Small intestine (tissue), 7 donors: Measurements from ENCODE around the gene AANAT. TPM values are rescaled to one million over a fixed set of nuclear protein-coding genes. Genes with fewer than 3 reads are reported as not detected.

Experiments used
- DNase-seq, 2 donors: peaks; one replicate each; pipeline versions ENCODE4 v3.0.0 to v3.0.0-alpha.2; 2013
- FAIRE-seq: peaks from 2 replicates; lab custom pipeline; 2012; peaks lifted over from hg19 to GRCh38; lab: Jason Lieb, UNC
- H3K27ac ChIP-seq, 3 donors: one replicate each; pipeline ENCODE4 v1.5.1; 2013; ENCODE audit warnings: low read length in 2 of 3, mild to moderate bottlenecking in 2 of 3, control low read depth in 1 of 3, inconsistent platforms in 1 of 3, low read depth in 1 of 3, moderate library complexity in 1 of 3
- H3K27me3 ChIP-seq, 3 donors: one replicate each; pipeline ENCODE4 v1.6.1; 2013; ENCODE audit warnings: low read length in 3 of 3, inconsistent platforms in 1 of 3; ENCODE audit not compliant: control insufficient read depth in 3 of 3, insufficient read depth in 3 of 3
- H3K36me3 ChIP-seq, 3 donors: one replicate each; pipeline ENCODE4 v1.6.1; 2013; ENCODE audit warnings: low read length in 3 of 3, inconsistent platforms in 1 of 3, low read depth in 1 of 3, mild to moderate bottlenecking in 1 of 3, moderate library complexity in 1 of 3; ENCODE audit not compliant: control insufficient read depth in 3 of 3, insufficient read depth in 2 of 3
- H3K4me1 ChIP-seq, 3 donors: one replicate each; pipeline ENCODE4 v1.6.1; 2013; ENCODE audit warnings: low read length in 2 of 3, inconsistent platforms in 1 of 3, low read depth in 1 of 3, mild to moderate bottlenecking in 1 of 3, moderate library complexity in 1 of 3; ENCODE audit not compliant: control insufficient read depth in 3 of 3, insufficient read depth in 2 of 3
- H3K4me3 ChIP-seq, 3 donors: one replicate each; pipeline ENCODE4 v1.5.1; 2013; ENCODE audit warnings: low read length in 3 of 3, control low read depth in 1 of 3, inconsistent platforms in 1 of 3, low read depth in 1 of 3, mild to moderate bottlenecking in 1 of 3, moderate library complexity in 1 of 3
- H3K9me3 ChIP-seq, 2 donors: one replicate each; pipeline ENCODE4 v1.6.1; 2013; ENCODE audit warnings: low read depth in 1 of 2, low read length in 1 of 2; ENCODE audit not compliant: control insufficient read depth in 2 of 2, insufficient read depth in 1 of 2
- WGBS, 3 donors: extraction: QIAGEN DNeasy Blood & Tissue Kit; methylation state at CpG; one replicate each; pipeline ENCODE4 v1.1.7; 2013; 5-methylcytosine and 5-hydroxymethylcytosine counted together
- polyA plus RNA-seq, 4 donors: library from polyadenylated mRNA; stranded (reverse) in 3 of 4; unstranded in 1 of 4; fragments of 200-250 nt in 3 of 4; fragments of 120-200 nt in 1 of 4; gene quantifications; one replicate each; pipeline versions ENCODE4 v1.2.1 to v1.2.3, GENCODE V29; 2013
- donor health status: healthy with polysubstance abuse.
- donor health status: control.
- donor health status: control.
- donor health status: Bipolar disorder and iron deficiency.
- donor health status: healthy.

Gene AANAT
- polyA plus RNA-seq, 4 donors, result 0.18 TPM; not detected in 3

DNA sequence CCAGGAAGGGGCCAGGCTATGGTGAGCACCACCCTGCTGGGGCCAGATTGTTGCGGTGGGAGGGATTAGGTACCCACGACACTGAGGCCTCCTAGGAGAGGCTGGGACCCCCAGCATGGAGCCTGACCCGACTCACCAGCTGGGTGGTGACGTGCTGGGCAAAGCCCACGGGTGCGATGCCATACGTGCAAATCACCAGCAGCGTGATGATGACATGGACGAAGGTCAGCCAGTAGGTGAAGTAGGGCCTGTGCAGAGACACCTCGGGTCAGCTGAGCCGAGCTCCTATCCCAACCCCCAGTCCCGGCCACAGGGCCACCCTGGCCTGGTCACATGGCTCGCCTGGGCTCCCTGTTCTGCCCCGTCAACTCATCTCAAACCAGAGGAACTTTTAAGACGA lies 7.5 kb downstream of the AANAT start:
- no peaks in the 10 kb centered on the region for H3K9me3 ChIP-seq
- H3K36me3 ChIP-seq, result peaks cover 3 to 91% (median 7%) of the 10 kb centered on the region in 3 donors
- DNase-seq, result no peak
- no peak for FAIRE-seq
- H3K27me3 ChIP-seq, result no peaks in the 10 kb centered on the region
- no peak overlapping the region for H3K4me3 ChIP-seq
- WGBS, 3 donors, result 92 to 97% (median 96%) methylated on average over 14 to 15 of the region's 15 CpGs
- H3K4me1 ChIP-seq, result peaks cover 0 to 5% (median 0%) of the 10 kb centered on the region in 3 donors
- H3K27ac ChIP-seq, result no peak overlapping the region

DNA sequence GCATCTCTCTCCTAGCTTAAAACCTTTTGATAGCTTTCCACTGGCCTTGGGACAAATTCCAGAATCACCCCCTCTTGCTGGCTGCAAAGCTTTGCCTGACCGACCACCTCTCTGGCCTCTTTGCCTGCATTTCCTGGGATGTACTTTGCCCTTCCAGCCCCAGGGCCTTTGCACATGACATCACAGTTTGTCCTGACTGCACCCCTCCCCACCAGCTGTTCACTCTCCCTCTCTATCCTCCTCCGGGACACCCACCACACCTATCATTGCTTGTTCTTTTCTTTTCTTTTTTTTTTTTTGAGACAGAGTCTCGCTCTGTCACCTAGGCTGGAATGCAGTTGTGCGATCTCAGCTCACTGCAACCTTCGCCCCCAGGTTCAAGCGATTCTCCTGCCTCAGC lies 7.9 kb downstream of the AANAT start:
- no peak overlapping the region for H3K27ac ChIP-seq
- FAIRE-seq, result no peak
- no peaks in the 10 kb centered on the region for H3K9me3 ChIP-seq
- H3K27me3 ChIP-seq, result no peaks in the 10 kb centered on the region
- peaks cover 3 to 89% (median 7%) of the 10 kb centered on the region in 3 donors for H3K36me3 ChIP-seq
- H3K4me3 ChIP-seq, result no peak overlapping the region
- no peak for DNase-seq
- peaks cover 0 to 1% (median 0%) of the 10 kb centered on the region in 3 donors for H3K4me1 ChIP-seq
- WGBS, 3 donors, result 95 to 97% (median 96%) methylated on average over 6 of the region's 6 CpGs

DNA sequence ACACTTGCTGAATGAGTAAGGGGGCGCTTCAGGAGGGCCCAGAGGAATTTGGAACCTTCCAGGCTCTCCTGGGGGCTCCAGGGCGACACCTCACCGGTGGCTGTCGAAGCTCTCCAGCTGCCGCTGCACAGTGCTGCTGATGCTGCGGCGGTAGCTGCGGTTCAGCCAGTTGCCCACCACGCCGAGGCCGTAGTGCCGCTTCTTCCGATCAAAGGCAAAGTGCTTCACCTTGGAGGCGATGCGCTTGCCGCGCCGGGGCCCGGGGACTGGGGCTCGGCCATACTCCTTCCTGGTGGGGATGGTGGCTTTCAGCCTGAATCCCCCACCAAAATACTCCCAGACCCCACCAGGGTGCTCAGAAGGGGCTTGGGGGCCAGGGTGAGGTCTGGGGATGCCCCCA lies 9.3 kb downstream of the AANAT start:
- FAIRE-seq (no peak), DNase-seq (no peak)
- Histone ChIP-seq H3K9me3 (no peaks in the 10 kb centered on the region), H3K27ac (no peak overlapping the region), H3K4me3 (no peak overlapping the region), H3K4me1 (peaks cover 0 to 7% (median 0%) of the 10 kb centered on the region in 3 donors), H3K27me3 (no peaks in the 10 kb centered on the region), H3K36me3 (peaks cover 3 to 87% (median 7%) of the 10 kb centered on the region in 3 donors)
- WGBS, 3 donors, result 95 to 96% (median 96%) methylated on average over 18 to 20 of the region's 20 CpGs

DNA sequence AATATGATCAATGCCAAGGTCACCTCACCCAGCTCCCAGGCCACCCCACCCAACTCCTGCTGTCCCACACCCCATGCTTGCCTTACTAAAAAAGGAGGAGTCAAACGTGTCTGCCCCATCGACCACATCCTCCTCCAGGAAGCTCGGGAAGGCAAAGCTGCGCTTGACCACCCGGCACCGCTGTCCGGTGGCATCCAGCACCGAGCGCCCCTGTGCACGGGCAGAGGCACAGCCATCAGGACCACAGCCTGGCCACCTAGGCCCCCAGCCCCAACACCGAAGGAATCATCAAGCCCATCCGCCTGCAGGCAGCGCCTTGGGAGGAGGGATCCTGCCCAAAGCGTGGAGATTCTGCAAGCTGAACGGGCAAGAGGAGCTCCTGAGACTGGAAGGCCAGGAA lies 10.2 kb downstream of the AANAT start:
- FAIRE-seq, result no peak
- 86 to 92% (median 90%) methylated on average over 14 to 15 of the region's 15 CpGs for WGBS, 3 donors

DNA sequence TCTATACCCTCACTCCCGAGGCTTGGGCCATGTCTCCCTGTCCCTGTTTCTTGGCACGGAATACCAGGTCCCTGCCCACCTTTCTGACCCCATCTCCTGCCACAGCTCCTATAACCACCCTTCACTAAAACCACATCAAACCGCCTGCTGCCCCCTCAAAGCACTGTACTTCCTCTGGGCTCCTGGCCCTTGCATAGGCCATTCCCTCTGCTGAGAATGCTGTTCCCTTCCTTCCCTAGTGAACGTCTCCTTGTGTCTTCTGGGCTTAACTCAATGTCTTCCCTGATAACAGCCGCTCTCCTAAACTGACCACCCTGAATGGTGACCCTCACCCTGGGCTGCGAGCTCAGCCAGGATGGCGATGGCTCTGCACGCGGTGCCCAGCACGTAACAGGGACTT lies 10.7 kb downstream of the AANAT start:
- FAIRE-seq, result no peak
- 94 to 96% (median 95%) methylated on average over 10 of the region's 10 CpGs for WGBS, 3 donors
- Histone ChIP-seq H3K27me3 (no peaks in the 10 kb centered on the region), H3K27ac (no peak overlapping the region), H3K9me3 (no peaks in the 10 kb centered on the region), H3K4me1 (peaks cover 0 to 7% (median 0%) of the 10 kb centered on the region in 3 donors), H3K36me3 (peaks cover 2 to 76% (median 3%) of the 10 kb centered on the region in 3 donors), H3K4me3 (no peak overlapping the region)
- no peak for DNase-seq

More for the DNA sequence above, 10.2 kb downstream of the AANAT start:
- DNase-seq, result no peak
- Histone ChIP-seq H3K4me1 (peaks cover 0 to 7% (median 0%) of the 10 kb centered on the region in 3 donors), H3K36me3 (peaks cover 2 to 82% (median 3%) of the 10 kb centered on the region in 3 donors), H3K27ac (no peak overlapping the region), H3K9me3 (no peaks in the 10 kb centered on the region), H3K27me3 (no peaks in the 10 kb centered on the region), H3K4me3 (no peak overlapping the region)

DNA sequence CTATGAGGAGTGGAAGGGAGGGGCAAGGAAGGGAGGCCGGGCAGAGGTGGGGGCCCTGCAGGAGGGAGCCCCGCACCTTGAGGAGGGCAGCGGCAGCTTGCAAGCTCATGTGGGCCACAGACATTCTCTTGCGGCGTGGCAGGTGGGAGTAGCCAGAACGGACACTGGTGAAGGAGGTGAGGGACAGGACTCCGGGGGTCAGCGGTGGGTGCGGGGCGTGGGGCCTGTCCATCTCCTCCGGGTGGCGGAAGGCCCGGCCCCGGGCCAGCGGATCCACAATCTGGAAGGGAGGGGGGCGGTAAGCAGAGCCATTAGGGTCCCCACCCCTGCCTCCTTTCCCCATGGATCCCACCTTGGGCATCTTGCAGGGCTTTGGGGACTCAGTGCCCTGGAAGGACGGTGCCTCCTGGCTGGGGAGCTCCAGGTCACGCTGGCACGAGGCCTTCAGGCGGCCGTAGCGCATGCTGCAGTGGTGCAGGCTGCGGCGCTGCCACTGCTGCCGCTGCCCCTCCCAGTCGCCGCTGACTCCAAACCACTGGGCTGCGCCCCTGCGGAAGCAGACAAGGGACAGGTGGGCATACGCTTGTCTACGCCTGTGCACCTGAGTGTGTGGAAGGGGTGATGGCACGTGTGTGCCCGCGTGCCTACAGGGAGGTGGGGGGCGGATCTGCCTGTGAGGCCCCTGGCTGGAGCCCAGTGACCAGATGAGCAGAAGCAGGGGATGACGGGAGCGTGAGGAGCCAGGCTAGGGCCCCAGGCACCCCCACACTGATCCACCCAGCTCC lies 11.5 kb downstream of the AANAT start:
- 93% methylated on average over 31 to 37 of the region's 37 CpGs for WGBS, 3 donors
- FAIRE-seq (no peak), DNase-seq (no peak)
- H3K4me3 ChIP-seq, result no peak overlapping the region
- no peaks in the 10 kb centered on the region for H3K27me3 ChIP-seq
- H3K36me3 ChIP-seq, result peaks cover 2 to 70% (median 3%) of the 10 kb centered on the region in 3 donors
- no peaks in the 10 kb centered on the region for H3K9me3 ChIP-seq
- H3K27ac ChIP-seq, result no peak overlapping the region
- peaks cover 0 to 7% (median 0%) of the 10 kb centered on the region in 3 donors for H3K4me1 ChIP-seq

DNA sequence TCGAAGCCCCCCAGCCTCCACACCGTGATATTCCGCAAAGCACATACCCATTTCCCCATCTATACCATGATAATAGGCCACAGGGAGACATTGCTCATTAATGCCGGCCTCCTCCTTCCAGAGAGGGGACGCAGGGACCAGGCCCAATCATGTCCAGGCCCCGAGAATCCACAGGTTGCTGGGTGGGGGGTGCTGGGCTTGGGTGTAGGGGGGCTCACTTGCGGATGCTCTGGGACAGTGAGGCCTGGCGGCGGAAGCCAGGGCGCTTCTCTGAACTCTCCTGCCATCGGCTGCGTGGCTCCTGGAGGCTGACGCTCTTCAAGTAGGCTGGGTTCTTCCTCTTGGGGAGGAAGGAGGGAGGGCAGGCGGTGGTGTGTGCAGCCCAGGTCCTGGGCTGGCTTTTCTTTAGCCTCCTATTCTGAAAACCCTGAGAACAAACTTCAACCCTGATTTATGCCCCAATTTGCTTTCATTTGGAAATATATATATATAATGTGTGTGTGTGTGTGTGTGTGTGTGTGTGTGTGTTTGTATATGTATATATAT lies 12.2 kb downstream of the AANAT start:
- 88 to 91% (median 89%) methylated on average over 14 of the region's 14 CpGs for WGBS, 3 donors
- Histone ChIP-seq H3K27ac (no peak overlapping the region), H3K4me1 (peaks cover 0 to 7% (median 0%) of the 10 kb centered on the region in 3 donors), H3K27me3 (no peaks in the 10 kb centered on the region), H3K9me3 (no peaks in the 10 kb centered on the region), H3K4me3 (no peak overlapping the region), H3K36me3 (peaks cover 2 to 66% (median 3%) of the 10 kb centered on the region in 3 donors)
- FAIRE-seq, result no peak
- no peak for DNase-seq

DNA sequence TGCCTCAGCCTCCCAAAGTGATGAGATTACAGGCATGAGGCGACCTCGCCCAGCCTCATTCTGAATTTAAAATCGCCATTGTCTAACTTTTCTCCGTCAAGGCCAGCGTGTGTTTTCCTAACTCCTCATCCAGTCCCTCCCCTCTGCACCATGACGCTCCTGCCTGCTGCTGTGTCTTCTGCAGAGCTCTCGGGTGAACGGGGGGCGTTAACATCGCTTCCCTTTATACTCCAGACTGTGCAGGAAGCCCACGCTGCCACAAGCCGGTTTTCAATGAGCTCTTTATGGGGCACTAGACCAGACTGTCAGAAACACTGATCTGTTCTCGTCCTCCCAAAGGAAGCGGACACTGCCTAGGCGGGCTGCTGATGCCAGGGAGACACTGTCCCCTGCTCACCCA lies 13.2 kb downstream of the AANAT start:
- H3K36me3 ChIP-seq, result peaks cover 2 to 60% (median 3%) of the 10 kb centered on the region in 3 donors
- 58 to 84% (median 81%) methylated on average over 15 of the region's 15 CpGs for WGBS, 3 donors
- no peak overlapping the region for H3K4me3 ChIP-seq
- H3K27me3 ChIP-seq, result no peaks in the 10 kb centered on the region
- peak overlapping the region in 2 of 3 donors; percentile 40 to 79 for H3K27ac ChIP-seq
- DNase-seq (no peak), FAIRE-seq (no peak)
- peaks cover 0 to 7% (median 0%) of the 10 kb centered on the region in 3 donors for H3K4me1 ChIP-seq
- no peaks in the 10 kb centered on the region for H3K9me3 ChIP-seq
